CD8-positive, alpha-beta memory T cell (primary cell): ENCODE measurements around the gene DEPDC1. TPM values are rescaled to one million over a fixed set of nuclear protein-coding genes. Genes with fewer than 3 reads are reported as not detected.

Experiments used
- CTCF ChIA-PET: fragments of 350-600 bp; sonication (Branson Sonifier 250); formaldehyde crosslinking; loops from one replicate; lab custom pipeline; 2021; ENCODE audit warnings: antibody characterized with exemption; lab: Charles Lee
- POLR2A ChIA-PET: fragments of 350-600 bp; sonication (Branson Sonifier 250); formaldehyde crosslinking; loops from one replicate; lab custom pipeline; 2021; ENCODE audit warnings: antibody characterized with exemption; lab: Charles Lee
- DNase-seq, 5 donors: peaks; one replicate each; pipeline versions ENCODE4 v3.0.0 to v3.0.0-alpha.2; 2020 to 2022; ENCODE audit warnings: mixed read lengths in 1 of 5
- H3K27ac ChIP-seq: one replicate; pipeline ENCODE4 v1.7.0; 2013; ENCODE audit warnings: low read depth, mild to moderate bottlenecking, low read length, moderate library complexity
- H3K27me3 ChIP-seq: 2 replicates; pipeline ENCODE4 v1.7.0; 2013; ENCODE audit warnings: low read length, mild to moderate bottlenecking; ENCODE audit not compliant: insufficient read depth, poor library complexity, severe bottlenecking
- H3K36me3 ChIP-seq: 2 replicates; pipeline ENCODE4 v1.7.0; 2013; ENCODE audit warnings: mild to moderate bottlenecking, low read length, moderate library complexity; ENCODE audit not compliant: insufficient read depth
- H3K4me1 ChIP-seq: 2 replicates; pipeline ENCODE4 v1.7.0; 2013; ENCODE audit warnings: mild to moderate bottlenecking, low read length, moderate library complexity; ENCODE audit not compliant: insufficient read depth
- H3K4me3 ChIP-seq: 2 replicates; pipeline ENCODE4 v1.7.0; 2013; ENCODE audit warnings: mild to moderate bottlenecking, low read length
- H3K9me3 ChIP-seq: 2 replicates; pipeline ENCODE4 v1.7.0; 2013; ENCODE audit warnings: mild to moderate bottlenecking, low read length
- H3K27ac Mint-ChIP-seq, 8 donors: one replicate each; pipeline ENCODE4 v1.8.0; 2020 to 2021; ENCODE audit warnings: mixed read lengths in 8 of 8, mild to moderate bottlenecking in 6 of 8, inconsistent platforms in 3 of 8, moderate library complexity in 3 of 8
- H3K27me3 Mint-ChIP-seq, 2 donors: one replicate each; pipeline ENCODE4 v1.8.0; 2020 to 2021; ENCODE audit warnings: mixed read lengths in 2 of 2, mild to moderate bottlenecking in 1 of 2, moderate library complexity in 1 of 2
- H3K36me3 Mint-ChIP-seq, 3 donors: one replicate each; pipeline ENCODE4 v1.8.0; 2020 to 2021; ENCODE audit warnings: mixed read lengths in 3 of 3, inconsistent platforms in 1 of 3, mild to moderate bottlenecking in 1 of 3
- H3K4me1 Mint-ChIP-seq, 3 donors: one replicate each; pipeline ENCODE4 v1.8.0; 2020 to 2021; ENCODE audit warnings: mixed read lengths in 3 of 3, inconsistent platforms in 1 of 3, mild to moderate bottlenecking in 1 of 3
- H3K4me3 Mint-ChIP-seq, 7 donors: one replicate each; pipeline ENCODE4 v1.8.0; 2020 to 2021; ENCODE audit warnings: mixed read lengths in 7 of 7, mild to moderate bottlenecking in 6 of 7, moderate library complexity in 4 of 7, inconsistent platforms in 2 of 7
- H3K9me3 Mint-ChIP-seq, 5 donors: one replicate each; pipeline ENCODE4 v1.8.0; 2020 to 2022; ENCODE audit warnings: mixed read lengths in 5 of 5, mild to moderate bottlenecking in 3 of 5, moderate library complexity in 2 of 5, inconsistent platforms in 1 of 5
- polyA plus RNA-seq: library from polyadenylated mRNA; unstranded; fragments of 300-500 nt; fragmentation: Illumina TruSeq; gene quantifications from one replicate; pipeline ENCODE4 v1.2.3, GENCODE V29; 2021
- total RNA-seq, 2 experiments: library from RNA; stranded (reverse); gene quantifications; one replicate each; pipeline ENCODE4 v1.2.3, GENCODE V29; 2021

The DEPDC1 gene
- total and polyA plus RNA-seq, 3 experiments from 2014 or later, result 0.31 to 11.7 (median 11.4) TPM

- no peaks in the 10 kb centered on the region for H3K36me3 ChIP-seq
- no peak overlapping the region for H3K4me3 Mint-ChIP-seq
- ChIA-PET POLR2A (no interaction called here), CTCF (no interaction called here)
- no peak overlapping the region for H3K4me3 ChIP-seq
- H3K27ac Mint-ChIP-seq, result no peak overlapping the region
- peaks cover 0 to 1% of the 10 kb centered on the region in 2 donors for H3K27me3 Mint-ChIP-seq
- no peaks in the 10 kb centered on the region for H3K4me1 Mint-ChIP-seq
- no peaks in the 10 kb centered on the region for H3K36me3 Mint-ChIP-seq
- H3K27me3 ChIP-seq, result no peaks in the 10 kb centered on the region
- H3K4me1 ChIP-seq, result no peaks in the 10 kb centered on the region
- no peak for DNase-seq
- peaks cover 0 to 2% (median 0%) of the 10 kb centered on the region in 5 donors for H3K9me3 Mint-ChIP-seq
- H3K9me3 ChIP-seq, result no peaks in the 10 kb centered on the region
- H3K27ac ChIP-seq, result no peak overlapping the region
Observed at GRCh38 chr1:68429233-68429808, 67.6 kb downstream of the DEPDC1 start.

GRCh38 chr1:68426594-68426993, 70.3 kb downstream of the DEPDC1 start:
- H3K27ac ChIP-seq, result no peak overlapping the region
- H3K9me3 Mint-ChIP-seq, result peaks cover 0 to 2% (median 0%) of the 10 kb centered on the region in 5 donors
- no peaks in the 10 kb centered on the region for H3K36me3 ChIP-seq
- H3K27me3 ChIP-seq, result no peaks in the 10 kb centered on the region
- no peak overlapping the region for H3K4me3 ChIP-seq
- H3K4me3 Mint-ChIP-seq, result no peak overlapping the region
- no peaks in the 10 kb centered on the region for H3K4me1 Mint-ChIP-seq
- H3K27me3 Mint-ChIP-seq, result peaks cover 0 to 1% of the 10 kb centered on the region in 2 donors
- no peak for DNase-seq
- H3K9me3 ChIP-seq, result no peaks in the 10 kb centered on the region
- CTCF ChIA-PET, result no interaction called here
- H3K36me3 Mint-ChIP-seq, result no peaks in the 10 kb centered on the region
- POLR2A ChIA-PET, result no interaction called here
- H3K4me1 ChIP-seq, result no peaks in the 10 kb centered on the region
- no peak overlapping the region for H3K27ac Mint-ChIP-seq

Other genes starting within 250 kb of the DEPDC1 start
- gene RPE65, start 47.1 kb downstream of the DEPDC1 start, total RNA-seq, result not detected
- not detected for gene RPE65, start 47.1 kb downstream of the DEPDC1 start, polyA plus RNA-seq